GM12873 (cell line): Measurements from ENCODE around the gene GLDC.

Source experiments
- CTCF ChIP-seq: IDR thresholded peaks from 2 replicates; pipeline ENCODE4 v1.5.1; 2012; ENCODE audit warnings: low read depth, mild to moderate bottlenecking, moderate library complexity, low read length, control low read depth; ENCODE audit not compliant: insufficient read depth; ENCODE audit errors: missing control alignments

GLDC gene

GRCh38 chr9:6490863-6491262 is 154.7 kb downstream of the GLDC start:
- TF ChIP-seq CTCF = no peak

GRCh38 chr9:6489099-6489498 is 156.4 kb downstream of the GLDC start:
- TF ChIP-seq CTCF = no peak

GRCh38 chr9:6488395-6488794 is 157.1 kb downstream of the GLDC start:
- TF ChIP-seq CTCF = no peak

GRCh38 chr9:6484210-6484609 is 161.3 kb downstream of the GLDC start:
- TF ChIP-seq CTCF = no peak
